ENCODE data around the gene PLCG1.

DNA sequence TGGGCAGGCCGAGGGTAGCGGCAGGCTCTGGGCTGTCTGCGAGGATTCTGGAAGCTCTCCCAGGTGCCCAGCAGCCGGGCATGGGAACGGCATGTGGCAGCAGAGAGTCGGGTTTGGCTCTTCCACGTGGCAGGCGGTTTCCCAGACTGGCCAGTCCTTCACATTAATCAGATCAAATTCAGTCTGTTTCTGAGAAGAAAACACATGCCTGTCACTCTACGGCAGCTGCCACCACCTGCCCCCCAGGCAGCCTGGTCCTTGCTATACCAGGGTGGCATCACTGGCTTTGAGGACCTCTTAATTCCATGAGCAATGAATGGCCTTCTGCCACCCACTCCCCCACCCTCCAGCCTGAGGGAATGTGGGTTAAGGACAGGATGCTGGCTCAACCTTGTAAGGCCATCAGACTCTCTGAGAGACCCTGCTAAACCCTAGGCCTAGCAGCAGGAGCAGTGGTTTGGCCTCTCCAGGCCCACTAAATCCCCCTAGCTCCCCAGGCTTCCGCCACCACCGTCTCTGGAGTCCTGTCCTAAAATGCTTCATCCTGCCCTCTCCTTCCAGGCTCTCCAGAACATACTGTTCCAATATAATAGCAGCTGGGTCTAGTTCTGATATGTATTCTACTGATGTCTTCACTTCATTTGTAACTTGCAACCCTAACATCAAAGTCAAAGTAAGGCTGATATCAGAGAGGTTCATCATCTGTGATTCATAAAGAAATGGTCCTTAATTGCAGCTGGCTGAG is 47.8 kb downstream of the PLCG1 start:
- no peak for TF ChIP-seq ARNTL (CRISPR knock-in tag; IDR thresholded peaks at IDR 0.05; ENCODE audit: borderline replicate concordance, low read depth)
- TF ChIP-seq, protein P1, sequence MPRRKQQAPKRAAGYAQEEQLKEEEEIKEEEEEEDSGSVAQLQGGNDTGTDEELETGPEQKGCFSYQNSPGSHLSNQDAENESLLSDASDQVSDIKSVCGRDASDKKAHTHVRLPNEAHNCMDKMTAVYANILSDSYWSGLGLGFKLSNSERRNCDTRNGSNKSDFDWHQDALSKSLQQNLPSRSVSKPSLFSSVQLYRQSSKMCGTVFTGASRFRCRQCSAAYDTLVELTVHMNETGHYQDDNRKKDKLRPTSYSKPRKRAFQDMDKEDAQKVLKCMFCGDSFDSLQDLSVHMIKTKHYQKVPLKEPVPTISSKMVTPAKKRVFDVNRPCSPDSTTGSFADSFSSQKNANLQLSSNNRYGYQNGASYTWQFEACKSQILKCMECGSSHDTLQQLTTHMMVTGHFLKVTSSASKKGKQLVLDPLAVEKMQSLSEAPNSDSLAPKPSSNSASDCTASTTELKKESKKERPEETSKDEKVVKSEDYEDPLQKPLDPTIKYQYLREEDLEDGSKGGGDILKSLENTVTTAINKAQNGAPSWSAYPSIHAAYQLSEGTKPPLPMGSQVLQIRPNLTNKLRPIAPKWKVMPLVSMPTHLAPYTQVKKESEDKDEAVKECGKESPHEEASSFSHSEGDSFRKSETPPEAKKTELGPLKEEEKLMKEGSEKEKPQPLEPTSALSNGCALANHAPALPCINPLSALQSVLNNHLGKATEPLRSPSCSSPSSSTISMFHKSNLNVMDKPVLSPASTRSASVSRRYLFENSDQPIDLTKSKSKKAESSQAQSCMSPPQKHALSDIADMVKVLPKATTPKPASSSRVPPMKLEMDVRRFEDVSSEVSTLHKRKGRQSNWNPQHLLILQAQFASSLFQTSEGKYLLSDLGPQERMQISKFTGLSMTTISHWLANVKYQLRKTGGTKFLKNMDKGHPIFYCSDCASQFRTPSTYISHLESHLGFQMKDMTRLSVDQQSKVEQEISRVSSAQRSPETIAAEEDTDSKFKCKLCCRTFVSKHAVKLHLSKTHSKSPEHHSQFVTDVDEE (CRISPR knock-in tag; IDR thresholded peaks at IDR 0.05): no peak
- TF ChIP-seq, protein P2, sequence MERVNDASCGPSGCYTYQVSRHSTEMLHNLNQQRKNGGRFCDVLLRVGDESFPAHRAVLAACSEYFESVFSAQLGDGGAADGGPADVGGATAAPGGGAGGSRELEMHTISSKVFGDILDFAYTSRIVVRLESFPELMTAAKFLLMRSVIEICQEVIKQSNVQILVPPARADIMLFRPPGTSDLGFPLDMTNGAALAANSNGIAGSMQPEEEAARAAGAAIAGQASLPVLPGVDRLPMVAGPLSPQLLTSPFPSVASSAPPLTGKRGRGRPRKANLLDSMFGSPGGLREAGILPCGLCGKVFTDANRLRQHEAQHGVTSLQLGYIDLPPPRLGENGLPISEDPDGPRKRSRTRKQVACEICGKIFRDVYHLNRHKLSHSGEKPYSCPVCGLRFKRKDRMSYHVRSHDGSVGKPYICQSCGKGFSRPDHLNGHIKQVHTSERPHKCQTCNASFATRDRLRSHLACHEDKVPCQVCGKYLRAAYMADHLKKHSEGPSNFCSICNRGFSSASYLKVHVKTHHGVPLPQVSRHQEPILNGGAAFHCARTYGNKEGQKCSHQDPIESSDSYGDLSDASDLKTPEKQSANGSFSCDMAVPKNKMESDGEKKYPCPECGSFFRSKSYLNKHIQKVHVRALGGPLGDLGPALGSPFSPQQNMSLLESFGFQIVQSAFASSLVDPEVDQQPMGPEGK (CRISPR knock-in tag; IDR thresholded peaks at IDR 0.05; ENCODE audit: borderline replicate concordance): no peak
- no peak for TF ChIP-seq SNAI2 (CRISPR knock-in tag; IDR thresholded peaks at IDR 0.05)
- no peak for TF ChIP-seq ZFP30 (CRISPR knock-in tag; IDR thresholded peaks at IDR 0.05)
- no peak for TF ChIP-seq OSR1 (CRISPR knock-in tag; IDR thresholded peaks at IDR 0.05)
- no peak for TF ChIP-seq BACH2 (CRISPR knock-in tag; IDR thresholded peaks at IDR 0.05; ENCODE audit: borderline replicate concordance)
- no peak for TF ChIP-seq ESRRG (CRISPR knock-in tag; IDR thresholded peaks at IDR 0.05)
- TF ChIP-seq ZFP3 (CRISPR knock-in tag; IDR thresholded peaks at IDR 0.05): no peak
- TF ChIP-seq GLIS3 (CRISPR knock-in tag; IDR thresholded peaks at IDR 0.05): no peak
- no peak for TF ChIP-seq TCF4 (CRISPR knock-in tag; IDR thresholded peaks at IDR 0.05; ENCODE audit: borderline replicate concordance)
- no peak for TF ChIP-seq RARB (CRISPR knock-in tag; IDR thresholded peaks at IDR 0.05)
- TF ChIP-seq, protein P3, sequence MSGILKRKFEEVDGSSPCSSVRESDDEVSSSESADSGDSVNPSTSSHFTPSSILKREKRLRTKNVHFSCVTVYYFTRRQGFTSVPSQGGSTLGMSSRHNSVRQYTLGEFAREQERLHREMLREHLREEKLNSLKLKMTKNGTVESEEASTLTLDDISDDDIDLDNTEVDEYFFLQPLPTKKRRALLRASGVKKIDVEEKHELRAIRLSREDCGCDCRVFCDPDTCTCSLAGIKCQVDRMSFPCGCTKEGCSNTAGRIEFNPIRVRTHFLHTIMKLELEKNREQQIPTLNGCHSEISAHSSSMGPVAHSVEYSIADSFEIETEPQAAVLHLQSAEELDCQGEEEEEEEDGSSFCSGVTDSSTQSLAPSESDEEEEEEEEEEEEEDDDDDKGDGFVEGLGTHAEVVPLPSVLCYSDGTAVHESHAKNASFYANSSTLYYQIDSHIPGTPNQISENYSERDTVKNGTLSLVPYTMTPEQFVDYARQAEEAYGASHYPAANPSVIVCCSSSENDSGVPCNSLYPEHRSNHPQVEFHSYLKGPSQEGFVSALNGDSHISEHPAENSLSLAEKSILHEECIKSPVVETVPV (CRISPR knock-in tag; IDR thresholded peaks at IDR 0.05): no peak

Data from SK-N-SH treated with all-trans-retinoic acid at 6 μM for 48 hours (cell line).